Panc1 (cell line): ENCODE data around the gene TNFSF9. TPM values are rescaled to one million over a fixed set of nuclear protein-coding genes. Genes with fewer than 3 reads are reported as not detected.
"Not testable (repeated sequence)": the region's sequence is repeated elsewhere in the genome, so short reads cannot be mapped to it uniquely, and the experiment has no call there.

Source experiments
- ATAC-seq: fragments of 200-7000 bp; cut with Tn5 transposase; 2 replicates; pipeline ENCODE4 v1.9.1; 2020; ENCODE audit warnings: mild to moderate bottlenecking, moderate library complexity
- BruUV-seq: library from RNA; stranded (reverse); fragments of 400-500 nt; replicated peaks from 2 replicates; lab custom pipeline; 2021; lab: Mats Ljungman, UMichigan
- CTCF ChIA-PET: fragments of 300-600 bp; sonication (Branson Sonifier 250); formaldehyde crosslinking; loops from one replicate; lab custom pipeline; 2022; ENCODE audit warnings: antibody characterized with exemption; lab: Charles Lee
- POLR2A ChIA-PET: fragments of 300-600 bp; sonication (Branson Sonifier 250); formaldehyde crosslinking; loops from one replicate; lab custom pipeline; 2022; ENCODE audit warnings: antibody characterized with exemption; lab: Charles Lee
- DNase-seq: peaks from one replicate; pipeline ENCODE4 v3.0.0-alpha.2; 2010; ENCODE audit warnings: low read depth, low spot score
- H3K27ac ChIP-seq: 2 replicates; pipeline ENCODE4 v1.5.1; 2011; ENCODE audit warnings: mild to moderate bottlenecking, low read length, inconsistent platforms
- H3K27me3 ChIP-seq: fragments of 200-500 bp; sonication (Bioruptor generic); 2 replicates; pipeline ENCODE4 v1.6.0; 2014; ENCODE audit warnings: low read length, inconsistent platforms; ENCODE audit not compliant: control insufficient read depth, insufficient read depth
- H3K36me3 ChIP-seq: fragments of 200-500 bp; sonication (Bioruptor generic); 2 replicates; pipeline ENCODE4 v1.5.1; 2014; ENCODE audit warnings: inconsistent platforms, mild to moderate bottlenecking, low read length, moderate library complexity; ENCODE audit not compliant: control insufficient read depth, insufficient read depth
- H3K4me1 ChIP-seq: 2 replicates; pipeline ENCODE4 v1.5.1; 2011; ENCODE audit warnings: inconsistent platforms, mild to moderate bottlenecking, low read length, moderate library complexity; ENCODE audit not compliant: control insufficient read depth, insufficient read depth
- H3K4me3 ChIP-seq, 2 experiments: 2 replicates each; pipeline ENCODE4 v1.5.1; 2011 to 2012; ENCODE audit warnings: low read depth in 2 of 2, low read length in 2 of 2, mild to moderate bottlenecking in 2 of 2, inconsistent platforms in 1 of 2, moderate library complexity in 1 of 2
- H3K9me3 ChIP-seq: fragments of 200-500 bp; sonication (Bioruptor generic); 2 replicates; pipeline ENCODE4 v1.5.1; 2014; ENCODE audit warnings: low read depth, mild to moderate bottlenecking, inconsistent platforms, low read length, moderate library complexity; ENCODE audit not compliant: control insufficient read depth, insufficient read depth
- POLR2AphosphoS5 ChIP-seq: IDR thresholded peaks from 2 replicates; pipeline ENCODE4 v1.6.1; 2012; ENCODE audit warnings: mild to moderate bottlenecking, low read depth, low read length, moderate library complexity
- SIN3A ChIP-seq: IDR thresholded peaks from 2 replicates; pipeline ENCODE4 v1.6.1; 2012; ENCODE audit warnings: low read depth, mild to moderate bottlenecking, low read length, moderate library complexity, borderline replicate concordance; ENCODE audit not compliant: insufficient read depth
- TCF7L2 ChIP-seq: IDR thresholded peaks from 2 replicates; pipeline ENCODE4 v1.6.1; 2011; ENCODE audit warnings: mild to moderate bottlenecking, low read depth, low read length, inconsistent platforms
- in situ Hi-C: cut with HindIII; loops from 2 replicates; pipeline ENCODE4 v1.10.0; 2016; ENCODE audit warnings: low sequenced_read_pairs, low pct_unique_long_range_greater_than_20kb
- intact Hi-C: fragments of 100-400 bp; cut with micrococcal nuclease; formaldehyde crosslinking; loops from one replicate; pipeline ENCODE4 v1.10.0; 2022; ENCODE audit not compliant: unreplicated experiment
- total RNA-seq: library from RNA; stranded (reverse); gene quantifications from one replicate; pipeline ENCODE4 v1.2.1, GENCODE V29; 2021; ENCODE audit not compliant: unreplicated experiment
- TF ChIP-seq, protein P1 (sequence below), 2 experiments: IDR thresholded peaks; 2 replicates each; pipeline ENCODE4 v1.6.1; 2011 to 2012; ENCODE audit warnings: low read depth in 2 of 2, control low read depth in 1 of 2, low read length in 1 of 2, mild to moderate bottlenecking in 1 of 2, moderate library complexity in 1 of 2; ENCODE audit not compliant: insufficient read depth in 1 of 2

TNFSF9 gene
- total RNA-seq, 1 experiment from 2014 or later: 2.9 TPM

DNA sequence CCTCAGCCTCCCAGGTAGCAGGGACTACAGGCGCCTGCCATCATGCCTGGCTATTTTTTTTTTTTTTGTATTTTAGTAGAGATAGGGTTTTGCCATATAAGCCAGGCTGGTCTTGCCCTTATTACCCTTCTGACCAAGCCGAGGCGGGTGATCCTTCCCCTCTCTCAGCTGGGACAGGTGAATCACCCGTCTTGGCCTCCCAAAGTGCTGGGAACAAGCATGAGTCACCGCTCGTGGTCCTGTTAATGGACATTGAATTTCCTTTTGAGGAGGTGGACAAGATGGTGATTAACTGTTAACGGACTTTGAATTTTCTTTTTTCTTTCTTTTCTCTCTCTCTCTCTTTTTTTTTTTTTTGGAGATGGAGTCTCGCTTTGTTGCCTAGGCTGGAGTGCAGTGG is 49.5 kb downstream of the TNFSF9 start:
- DNase-seq (peak; percentile 84), ATAC-seq (peak; percentile 84)
- in situ Hi-C loops: no loop called here
- intact Hi-C loops: no loop called here
- BruUV-seq: no TSS peak
- Histone ChIP-seq H3K9me3 (no peaks in the 10 kb centered on the region), H3K4me1 (no peaks in the 10 kb centered on the region), H3K27ac (no peak overlapping the region), H3K4me3 (no peak overlapping the region), H3K36me3 (no peaks in the 10 kb centered on the region), H3K27me3 (no peaks in the 10 kb centered on the region)
- ChIA-PET CTCF (no interaction called here), POLR2A (interaction anchor here (0.6 kb wide), 1 partner anchor 494 kb away, joined by 4 read pairs; no protein-coding TSS in a partner anchor)
- TF ChIP-seq SIN3A: no peak
- no peak for TF ChIP-seq POLR2AphosphoS5
- TF ChIP-seq TCF7L2: no peak
- TF ChIP-seq, protein P1, sequence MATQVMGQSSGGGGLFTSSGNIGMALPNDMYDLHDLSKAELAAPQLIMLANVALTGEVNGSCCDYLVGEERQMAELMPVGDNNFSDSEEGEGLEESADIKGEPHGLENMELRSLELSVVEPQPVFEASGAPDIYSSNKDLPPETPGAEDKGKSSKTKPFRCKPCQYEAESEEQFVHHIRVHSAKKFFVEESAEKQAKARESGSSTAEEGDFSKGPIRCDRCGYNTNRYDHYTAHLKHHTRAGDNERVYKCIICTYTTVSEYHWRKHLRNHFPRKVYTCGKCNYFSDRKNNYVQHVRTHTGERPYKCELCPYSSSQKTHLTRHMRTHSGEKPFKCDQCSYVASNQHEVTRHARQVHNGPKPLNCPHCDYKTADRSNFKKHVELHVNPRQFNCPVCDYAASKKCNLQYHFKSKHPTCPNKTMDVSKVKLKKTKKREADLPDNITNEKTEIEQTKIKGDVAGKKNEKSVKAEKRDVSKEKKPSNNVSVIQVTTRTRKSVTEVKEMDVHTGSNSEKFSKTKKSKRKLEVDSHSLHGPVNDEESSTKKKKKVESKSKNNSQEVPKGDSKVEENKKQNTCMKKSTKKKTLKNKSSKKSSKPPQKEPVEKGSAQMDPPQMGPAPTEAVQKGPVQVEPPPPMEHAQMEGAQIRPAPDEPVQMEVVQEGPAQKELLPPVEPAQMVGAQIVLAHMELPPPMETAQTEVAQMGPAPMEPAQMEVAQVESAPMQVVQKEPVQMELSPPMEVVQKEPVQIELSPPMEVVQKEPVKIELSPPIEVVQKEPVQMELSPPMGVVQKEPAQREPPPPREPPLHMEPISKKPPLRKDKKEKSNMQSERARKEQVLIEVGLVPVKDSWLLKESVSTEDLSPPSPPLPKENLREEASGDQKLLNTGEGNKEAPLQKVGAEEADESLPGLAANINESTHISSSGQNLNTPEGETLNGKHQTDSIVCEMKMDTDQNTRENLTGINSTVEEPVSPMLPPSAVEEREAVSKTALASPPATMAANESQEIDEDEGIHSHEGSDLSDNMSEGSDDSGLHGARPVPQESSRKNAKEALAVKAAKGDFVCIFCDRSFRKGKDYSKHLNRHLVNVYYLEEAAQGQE (IDR thresholded peaks at IDR 0.05; ENCODE audit: insufficient read depth in 1 of 2, low read depth in 2 of 2, low read length in 1 of 2): no peak

DNA sequence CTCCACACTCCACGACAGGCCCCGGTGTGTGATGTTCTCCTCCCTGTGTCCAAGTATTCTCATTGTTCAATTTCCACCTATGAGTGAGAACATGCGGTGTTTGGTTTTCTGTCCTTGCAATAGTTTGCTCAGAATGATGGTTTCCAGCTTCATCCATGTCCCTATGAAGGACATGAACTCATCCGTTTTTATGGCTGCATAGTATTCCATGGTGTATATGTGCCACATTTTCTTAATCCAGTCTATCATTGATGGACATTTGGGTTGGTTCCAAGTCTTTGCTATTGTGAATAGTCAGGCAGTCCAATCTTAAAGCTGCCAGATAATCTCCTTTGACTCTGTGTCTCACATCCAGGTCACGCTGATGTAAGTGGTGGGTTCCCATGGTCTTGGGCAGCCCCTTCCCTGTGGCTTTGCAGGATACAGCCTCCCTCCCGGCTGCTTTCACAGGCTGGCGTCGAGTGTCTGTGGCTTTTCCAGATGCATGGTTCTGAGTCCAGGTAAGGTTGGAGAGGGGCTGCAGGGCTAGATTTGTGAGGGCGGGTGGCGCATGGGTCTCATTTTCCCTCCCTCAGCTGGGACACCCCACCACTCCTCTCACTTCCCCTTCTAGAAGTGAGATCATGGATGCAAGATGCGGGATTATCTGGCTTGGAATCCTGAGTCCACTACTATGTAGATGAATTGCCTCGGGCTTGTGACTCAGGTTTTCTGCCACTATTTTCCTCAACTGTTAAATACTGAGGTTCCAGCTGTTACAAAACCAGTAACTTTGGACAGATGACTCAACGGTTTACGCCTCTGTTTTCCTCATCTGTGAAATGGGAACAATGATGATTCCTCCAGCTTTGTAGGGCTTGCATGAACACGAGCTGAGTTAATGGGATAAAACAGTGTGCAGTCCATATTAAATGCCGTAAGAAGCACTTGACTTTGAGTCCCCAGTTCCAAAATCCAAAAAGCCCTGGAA is 52.0 kb downstream of the TNFSF9 start:
- ATAC-seq, H3K27me3 ChIP-seq, in situ Hi-C loops, POLR2A ChIA-PET, BruUV-seq, H3K4me1 ChIP-seq, H3K36me3 ChIP-seq, H3K4me3 ChIP-seq, H3K27ac ChIP-seq, DNase-seq, intact Hi-C loops, H3K9me3 ChIP-seq, CTCF ChIA-PET: not testable (repeated sequence)

Other genes starting within 250 kb of the TNFSF9 start
- gene ACER1, start 197.4 kb upstream of the TNFSF9 start, total RNA-seq: not detected
- 80.0 TPM for gene CLPP, start 169.5 kb upstream of the TNFSF9 start, total RNA-seq
- gene ALKBH7, start 158.2 kb upstream of the TNFSF9 start, total RNA-seq: 65.0 TPM
- gene PSPN, start 155.1 kb upstream of the TNFSF9 start, total RNA-seq: 1.6 TPM
- 61.1 TPM for gene GTF2F1, start 137.9 kb upstream of the TNFSF9 start, total RNA-seq
- gene KHSRP, start 106.2 kb upstream of the TNFSF9 start, total RNA-seq: 333 TPM
- gene SLC25A41, start 97.3 kb upstream of the TNFSF9 start, total RNA-seq: 0.21 TPM
- gene SLC25A23, start 71.2 kb upstream of the TNFSF9 start, total RNA-seq: 18.7 TPM
- gene CRB3, start 66.8 kb upstream of the TNFSF9 start, total RNA-seq: 0.21 TPM
- 0.39 TPM for gene DENND1C, start 49.2 kb upstream of the TNFSF9 start, total RNA-seq
- 4.4 TPM for gene TUBB4A, start 28.7 kb upstream of the TNFSF9 start, total RNA-seq
- gene CD70, start 60.1 kb downstream of the TNFSF9 start, total RNA-seq: 45.4 TPM
- 0.18 TPM for gene TNFSF14, start 139.1 kb downstream of the TNFSF9 start, total RNA-seq
- gene C3, start 189.6 kb downstream of the TNFSF9 start, total RNA-seq: 5.0 TPM
- gene GPR108, start 206.6 kb downstream of the TNFSF9 start, total RNA-seq: 43.0 TPM
- gene TRIP10, start 208.7 kb downstream of the TNFSF9 start, total RNA-seq: 115 TPM
- 2.2 TPM for gene SH2D3A, start 236.4 kb downstream of the TNFSF9 start, total RNA-seq
- gene VAV1, start 241.7 kb downstream of the TNFSF9 start, total RNA-seq: 0.05 TPM